HK-2 (cell line): ENCODE data around the gene LGALS3BP.

Source experiments
- DNase-seq: peaks from one replicate; pipeline ENCODE4 v3.0.0-alpha.2; 2018; ENCODE audit not compliant: unreplicated experiment

Gene LGALS3BP

GRCh38 chr17:79014158-79014758 is 34.5 kb upstream of the LGALS3BP start:
- DNase-seq = no peak

GRCh38 chr17:79012563-79013134 is 32.9 kb upstream of the LGALS3BP start:
- no peak for DNase-seq

DNA sequence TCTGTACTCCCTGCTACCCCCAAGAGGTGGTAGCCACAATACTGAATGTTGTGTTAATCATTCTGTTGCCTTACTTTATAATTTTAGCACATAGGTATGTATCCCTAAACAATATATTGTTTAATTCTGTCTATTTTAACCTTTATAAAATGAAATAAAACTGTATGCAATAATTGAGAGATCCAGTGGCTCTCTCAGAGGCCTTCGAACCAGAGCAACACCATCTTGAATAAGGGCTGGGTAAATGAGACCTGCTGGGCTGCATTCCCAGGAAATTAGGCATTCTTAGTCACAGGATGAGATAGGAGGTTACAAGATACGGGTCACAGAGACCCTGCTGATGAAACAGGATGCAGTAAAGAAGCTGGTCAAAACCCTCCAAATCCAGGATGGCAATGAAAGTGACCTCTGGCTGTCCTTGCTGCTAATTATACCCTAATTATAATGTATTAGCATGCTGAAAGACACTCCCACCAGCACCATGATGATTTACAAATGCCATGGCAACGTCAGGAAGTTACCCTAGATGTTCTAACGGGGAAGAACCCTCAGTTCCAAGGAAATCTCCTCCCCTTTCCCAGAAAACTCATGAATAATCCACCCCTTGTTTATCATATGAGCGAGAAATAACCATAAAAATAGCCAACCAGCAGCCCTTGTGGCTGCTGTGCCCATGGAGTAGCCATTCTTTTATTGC is 31.9 kb upstream of the LGALS3BP start:
- no peak for DNase-seq

DNA sequence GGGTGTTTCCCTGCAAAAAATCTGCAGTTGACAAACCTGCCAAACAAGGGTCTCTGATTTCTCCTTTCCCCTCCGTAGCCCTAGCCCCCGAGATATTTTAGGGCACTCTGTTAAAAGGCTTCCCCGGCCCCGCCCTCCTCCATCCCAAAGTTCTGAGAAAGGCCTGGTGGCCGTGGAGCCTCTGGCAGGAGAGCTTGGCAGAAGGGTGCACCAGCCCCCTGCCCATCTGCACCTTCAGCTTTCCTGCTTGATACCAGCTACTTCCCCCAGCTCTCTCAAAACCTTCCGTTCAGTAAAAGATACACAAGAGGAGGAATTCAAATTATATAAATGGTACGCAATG is 30.6 kb upstream of the LGALS3BP start:
- DNase-seq = no peak

DNA sequence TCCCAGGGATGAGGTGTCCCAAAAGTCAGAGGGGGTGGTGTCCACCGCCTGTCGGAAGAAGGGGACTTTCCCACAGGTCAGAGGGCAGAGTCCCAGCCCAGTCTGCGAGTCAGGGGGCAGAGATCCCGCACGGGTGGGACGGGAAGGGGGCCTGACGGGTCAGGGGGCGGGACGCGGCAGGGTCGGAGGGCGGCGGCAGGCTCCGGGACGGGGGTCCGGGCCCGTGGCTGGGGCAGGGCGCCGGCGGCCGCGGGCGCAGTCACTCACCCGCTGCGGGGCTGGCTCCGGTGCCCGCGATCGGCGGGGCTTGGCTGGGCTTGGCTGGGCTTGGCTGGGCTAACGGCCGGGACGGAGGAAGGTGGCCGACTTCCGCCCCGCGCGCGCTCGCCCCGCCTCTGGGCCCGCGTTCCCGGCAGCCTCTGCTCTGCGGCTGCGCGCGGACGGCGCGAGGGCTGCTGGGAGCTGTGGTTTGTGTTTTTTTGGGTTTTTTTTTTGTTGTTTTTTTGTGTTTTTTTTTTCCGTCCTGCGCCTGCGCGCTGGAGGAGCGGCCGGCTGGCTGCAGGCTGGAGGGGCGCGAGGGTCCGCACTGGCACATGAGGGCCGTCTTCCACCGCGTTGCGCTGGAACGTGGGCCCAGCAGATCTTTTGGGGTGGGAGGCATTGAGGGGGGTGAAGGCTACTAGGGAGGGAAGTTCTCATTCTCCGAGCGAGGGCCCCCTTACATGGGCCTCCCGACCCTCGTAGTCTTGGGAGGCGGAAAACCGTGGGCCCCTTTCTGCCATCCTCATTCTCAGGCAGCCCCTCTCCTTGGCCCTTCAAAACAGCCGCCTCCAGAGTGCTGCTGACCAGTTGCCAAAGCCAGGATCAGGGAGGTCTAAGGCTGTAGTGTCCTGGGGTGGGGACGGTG is 29.9 kb upstream of the LGALS3BP start, which contains the start of gene CANT1:
Gene CANT1 (minus strand): TSS at position 368 of the 907 bp plus-strand sequence. CDS start 12,142 bp downstream, outside the sequence.
- peak; percentile 80 for DNase-seq

- no peak for DNase-seq
Measured at GRCh38 chr17:79008666-79009387, 29.1 kb upstream of the LGALS3BP start.

DNA sequence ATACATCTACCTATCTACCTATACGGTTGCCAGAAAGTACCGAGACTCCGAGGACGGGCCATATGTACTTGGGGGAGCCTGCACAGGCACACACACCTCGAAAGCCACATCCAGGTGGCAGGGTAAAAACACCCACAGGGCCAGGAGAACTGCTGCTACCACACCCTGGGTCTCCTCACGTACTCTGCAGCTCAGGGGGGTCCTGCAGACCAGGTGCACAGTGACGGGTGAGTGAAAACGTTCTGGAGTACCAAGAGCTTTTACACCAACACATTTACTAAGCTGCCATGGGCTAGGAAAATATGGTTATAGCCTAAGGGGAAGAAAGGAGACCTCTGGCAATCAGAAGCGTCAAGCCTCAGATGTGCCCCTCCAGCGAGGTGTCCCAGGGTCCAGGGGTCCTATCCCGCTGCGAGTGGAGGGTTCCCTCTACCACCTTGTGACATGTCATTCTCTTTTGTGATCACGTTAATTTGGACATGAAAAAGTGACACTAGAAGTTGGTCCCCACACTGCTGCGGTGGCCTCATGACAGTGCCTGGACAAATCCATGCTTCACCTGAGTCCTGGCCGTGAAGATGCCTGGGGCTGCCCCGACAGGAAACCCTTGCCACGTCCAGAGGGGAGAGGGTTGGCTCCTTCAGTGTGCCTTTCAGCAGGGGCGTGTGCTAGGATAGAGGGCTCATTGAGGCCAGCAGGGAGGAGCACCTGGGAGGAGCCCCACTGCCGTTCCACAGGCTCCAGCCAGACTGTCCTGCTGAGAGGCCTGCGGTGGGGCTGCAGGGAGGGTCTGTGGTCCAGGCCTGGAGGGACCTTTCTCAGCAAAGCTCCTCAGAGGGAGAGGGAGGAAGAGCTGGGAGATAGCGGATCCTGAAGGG is 28.0 kb upstream of the LGALS3BP start:
- DNase-seq = no peak

DNA sequence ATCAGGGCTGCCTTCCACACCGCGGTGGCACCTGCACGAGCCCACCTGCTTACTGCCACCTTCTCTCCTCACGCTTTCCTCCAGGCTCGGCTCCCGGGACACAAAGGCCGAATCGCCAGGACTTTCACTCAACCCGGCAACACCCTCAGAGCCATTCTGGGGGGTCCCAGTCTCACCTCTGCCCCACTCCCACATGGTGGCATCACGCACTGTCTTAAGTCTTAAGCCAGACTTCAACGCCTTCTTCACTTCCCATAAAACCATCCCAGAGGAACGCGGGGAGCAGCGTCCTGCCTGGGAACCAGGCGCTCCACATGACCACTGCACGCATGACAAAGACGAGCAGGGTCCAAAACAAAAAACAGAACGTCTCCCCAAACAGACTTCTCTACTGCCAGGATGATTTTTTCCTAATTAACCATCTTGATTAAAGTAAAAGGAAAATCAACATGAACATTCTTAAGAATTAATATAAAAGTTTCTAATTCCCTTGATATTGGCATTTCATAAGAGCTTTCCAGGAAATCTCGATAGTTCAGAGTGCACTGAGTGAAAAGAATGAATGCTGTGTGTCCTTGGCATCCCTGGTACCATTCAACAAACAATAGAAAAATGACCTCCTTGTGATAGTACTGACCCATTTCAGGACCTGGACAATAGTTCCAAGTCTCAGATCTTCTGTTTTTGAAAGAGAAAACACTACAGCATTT is 27.2 kb upstream of the LGALS3BP start:
- no peak for DNase-seq

DNA sequence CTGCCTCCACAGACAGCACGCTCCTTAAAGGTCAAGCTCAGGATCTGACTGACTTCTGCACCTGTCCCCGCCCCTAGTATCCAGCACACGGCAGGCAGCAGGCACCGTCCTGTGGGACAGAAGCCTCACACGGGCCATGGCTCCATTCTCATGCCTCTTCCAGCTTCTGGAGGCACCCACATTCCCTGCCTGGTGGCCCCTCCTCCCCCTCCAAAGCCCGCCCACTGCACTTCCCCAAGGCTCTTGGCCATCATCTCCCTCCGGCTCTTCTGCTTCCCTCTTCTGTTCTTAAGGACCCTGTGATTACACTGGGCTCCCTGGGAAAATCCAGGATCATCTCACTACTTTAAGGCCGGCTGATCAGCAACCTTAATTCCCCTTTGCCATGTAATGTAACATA is 26.3 kb upstream of the LGALS3BP start:
- no peak for DNase-seq

GRCh38 chr17:79005063-79005861 is 25.5 kb upstream of the LGALS3BP start:
- DNase-seq = no peak

- no peak for DNase-seq
Measured at GRCh38 chr17:79003661-79004411, 24.1 kb upstream of the LGALS3BP start.

DNA sequence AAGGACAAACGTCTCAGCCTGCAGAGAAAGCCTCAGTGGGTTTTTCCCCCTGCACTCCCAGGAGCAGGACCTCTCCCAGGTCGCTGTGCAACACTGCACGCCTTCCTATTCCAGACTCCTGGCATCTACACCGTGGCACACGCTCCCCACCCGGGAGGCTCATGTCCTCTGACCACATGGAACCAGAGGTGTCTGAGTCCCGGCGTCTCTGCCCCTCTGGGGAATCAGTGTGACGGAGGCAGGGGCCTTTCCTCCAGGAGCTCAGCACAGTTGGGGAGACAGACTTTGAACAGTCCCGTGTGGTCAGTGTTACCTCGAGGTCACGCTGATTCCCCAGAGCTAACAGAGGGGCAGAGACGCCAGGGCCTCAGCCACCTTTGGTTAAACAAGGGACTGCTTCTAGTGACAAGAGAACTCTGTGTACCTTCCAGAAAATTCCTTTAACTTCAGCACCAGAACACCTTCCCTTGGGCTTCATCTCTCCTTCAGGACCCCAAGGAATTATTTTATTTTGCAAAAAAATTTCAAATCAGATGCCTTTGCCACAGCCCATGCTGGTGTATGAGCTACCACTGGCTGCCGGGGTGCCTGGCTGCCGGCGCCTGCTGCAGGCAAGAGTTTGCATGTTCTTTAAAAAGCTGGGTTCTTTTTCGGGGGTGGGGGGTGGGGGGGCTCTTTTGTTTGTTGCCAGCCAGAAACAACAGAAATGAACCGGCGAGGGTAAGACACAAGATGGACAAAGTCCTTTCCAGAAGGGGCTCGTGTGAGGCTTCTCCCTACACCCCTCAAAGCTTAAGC is 23.3 kb upstream of the LGALS3BP start:
- DNase-seq = no peak

DNA sequence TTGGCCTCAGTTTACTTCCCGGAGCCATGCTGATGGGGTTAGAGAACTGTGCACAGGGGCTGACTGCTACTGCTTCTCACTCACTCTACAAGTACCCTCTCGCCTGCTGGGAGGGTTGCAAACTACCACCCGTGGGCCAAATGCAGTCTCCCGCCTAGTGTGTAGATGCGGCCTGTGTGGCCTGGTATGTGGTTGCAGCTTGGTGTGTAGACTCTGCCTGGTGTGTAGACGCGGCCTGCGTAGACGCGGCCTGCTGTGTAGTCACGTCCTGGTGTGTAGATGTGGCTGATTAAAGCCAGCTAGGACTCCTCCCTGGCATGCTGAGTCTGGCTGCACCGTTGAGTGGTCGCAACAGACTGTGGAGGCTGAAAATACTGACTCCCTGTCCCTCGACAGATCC is 22.6 kb upstream of the LGALS3BP start:
- DNase-seq = no peak

- DNase-seq = no peak
Measured at GRCh38 chr17:79001190-79002020, 21.7 kb upstream of the LGALS3BP start.

GRCh38 chr17:79000396-79001189 is 20.9 kb upstream of the LGALS3BP start:
- no peak for DNase-seq

DNA sequence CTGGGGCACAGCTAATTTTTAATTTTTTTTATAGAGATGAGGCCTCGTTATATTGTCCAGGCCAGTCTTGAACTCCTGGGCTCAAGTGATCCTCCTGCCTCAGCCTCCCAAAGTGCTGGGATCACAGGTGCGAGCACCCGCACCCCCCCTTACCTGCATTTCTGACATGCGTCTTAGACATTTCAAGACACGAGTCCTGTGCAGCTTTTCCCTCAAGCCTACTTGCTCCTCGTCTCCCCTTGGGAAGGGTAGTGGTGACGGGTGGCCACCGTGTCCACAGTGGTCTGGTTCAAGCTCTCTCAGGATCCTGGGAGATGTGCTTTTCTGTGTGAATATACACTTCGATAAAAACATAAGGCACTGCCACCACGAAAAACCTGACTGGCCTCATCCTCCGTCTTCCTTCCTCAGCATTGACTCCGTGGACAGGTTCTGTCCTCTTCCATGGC is 20.2 kb upstream of the LGALS3BP start:
- DNase-seq = no peak
